ENCODE results near the gene RASSF6. TPM values are rescaled to one million over a fixed set of nuclear protein-coding genes. Genes with fewer than 3 reads are reported as not detected.

The RASSF6 gene
- total RNA-seq, 1 experiment from 2014 or later, result 1.6 TPM

DNA sequence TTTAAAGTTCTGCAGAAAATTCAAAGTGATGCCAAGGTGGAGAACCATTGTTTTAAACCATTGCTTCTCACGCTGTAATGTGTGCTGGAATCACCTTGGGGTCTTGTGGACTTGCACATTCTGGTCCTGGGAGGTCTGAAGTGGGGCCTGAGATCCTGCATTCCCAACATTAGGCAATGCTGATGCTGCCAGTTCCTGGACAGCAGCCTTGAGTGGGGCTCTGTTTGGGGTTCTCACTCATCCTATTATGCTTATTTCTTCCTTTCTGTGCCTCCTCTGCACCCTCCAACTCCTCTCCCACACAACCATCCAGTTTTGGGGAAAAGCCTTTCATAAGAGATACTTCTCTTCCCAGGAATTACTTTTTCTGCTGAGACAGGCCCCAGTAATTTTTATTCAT, 44.2 kb upstream of the RASSF6 start:
- Mint-ChIP-seq H3K27me3 (ENCODE audit: insufficient read depth, unreplicated experiment) (no peaks in the 10 kb centered on the region), H3K4me3 (ENCODE audit: unreplicated experiment) (no peak overlapping the region), H3K36me3 (ENCODE audit: insufficient read depth, unreplicated experiment) (peaks cover under 1% of the 10 kb centered on the region), H3K27ac (ENCODE audit: low read depth, unreplicated experiment) (peak overlapping the region; percentile 33), H3K9me3 (ENCODE audit: unreplicated experiment) (no peaks in the 10 kb centered on the region), H3K4me1 (ENCODE audit: insufficient read depth, unreplicated experiment) (peaks cover 11% of the 10 kb centered on the region)
- ChIA-PET POLR2A (interaction anchor here (0.9 to 8.6 kb wide), 2 partner anchors 188 to 201 kb away, joined by 3 to 40 read pairs; no protein-coding TSS in a partner anchor), CTCF (interaction anchor here (0.8 to 9.1 kb wide), 10 partner anchors 9 to 469 kb away, joined by 4 to 183 read pairs (median 25); partner anchors contain the start of gene CXCL2)
- TF ChIP-seq, protein P1, sequence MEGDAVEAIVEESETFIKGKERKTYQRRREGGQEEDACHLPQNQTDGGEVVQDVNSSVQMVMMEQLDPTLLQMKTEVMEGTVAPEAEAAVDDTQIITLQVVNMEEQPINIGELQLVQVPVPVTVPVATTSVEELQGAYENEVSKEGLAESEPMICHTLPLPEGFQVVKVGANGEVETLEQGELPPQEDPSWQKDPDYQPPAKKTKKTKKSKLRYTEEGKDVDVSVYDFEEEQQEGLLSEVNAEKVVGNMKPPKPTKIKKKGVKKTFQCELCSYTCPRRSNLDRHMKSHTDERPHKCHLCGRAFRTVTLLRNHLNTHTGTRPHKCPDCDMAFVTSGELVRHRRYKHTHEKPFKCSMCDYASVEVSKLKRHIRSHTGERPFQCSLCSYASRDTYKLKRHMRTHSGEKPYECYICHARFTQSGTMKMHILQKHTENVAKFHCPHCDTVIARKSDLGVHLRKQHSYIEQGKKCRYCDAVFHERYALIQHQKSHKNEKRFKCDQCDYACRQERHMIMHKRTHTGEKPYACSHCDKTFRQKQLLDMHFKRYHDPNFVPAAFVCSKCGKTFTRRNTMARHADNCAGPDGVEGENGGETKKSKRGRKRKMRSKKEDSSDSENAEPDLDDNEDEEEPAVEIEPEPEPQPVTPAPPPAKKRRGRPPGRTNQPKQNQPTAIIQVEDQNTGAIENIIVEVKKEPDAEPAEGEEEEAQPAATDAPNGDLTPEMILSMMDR (IDR thresholded peaks at IDR 0.05; ENCODE audit: unreplicated experiment), result no peak
- DNase-seq (ENCODE audit: unreplicated experiment), result no peak
- intact Hi-C loops (cut with micrococcal nuclease), result loop anchor here (5.0 kb wide), 1 partner anchor 373 kb away; the partner anchor contains the start of gene CXCL3
- BruUV-seq (replicated peaks), result no TSS peak

DNA sequence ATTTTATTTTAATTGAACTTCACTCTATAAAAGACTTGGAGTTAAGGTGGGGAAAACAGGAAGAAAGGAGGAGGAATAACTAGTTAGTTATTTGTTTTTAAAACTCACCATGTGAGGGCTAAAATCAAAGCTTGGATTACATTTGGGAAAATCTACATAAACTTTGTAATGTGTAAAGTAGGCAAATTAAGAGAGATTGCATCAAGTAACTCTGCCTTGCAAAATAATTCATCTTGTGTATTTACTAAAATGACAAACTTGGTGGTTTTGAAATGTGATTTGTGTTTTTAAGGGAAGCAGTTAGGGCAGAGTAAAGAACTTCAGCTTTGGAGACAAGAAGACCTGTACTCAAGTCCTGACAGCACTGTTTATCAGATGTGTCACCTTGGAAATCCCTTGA, 43.3 kb upstream of the RASSF6 start:
- no peaks in the 10 kb centered on the region for H3K36me3 Mint-ChIP-seq (ENCODE audit: insufficient read depth, unreplicated experiment)
- no peaks in the 10 kb centered on the region for H3K27me3 Mint-ChIP-seq (ENCODE audit: insufficient read depth, unreplicated experiment)
- intact Hi-C loops (cut with micrococcal nuclease), result loop anchor here (2.0 to 5.0 kb wide), 2 partner anchors 374 to 471 kb away; partner anchors contain the start of gene CXCL3
- DNase-seq (ENCODE audit: unreplicated experiment), result no peak
- ChIA-PET CTCF (interaction anchor here (0.6 to 9.1 kb wide), 24 partner anchors 10 to 474 kb away, joined by 3 to 183 read pairs (median 5); partner anchors contain the start of genes CXCL2 and CXCL3), POLR2A (interaction anchor here (0.6 to 8.6 kb wide), 3 partner anchors 67 to 471 kb away, joined by 3 to 40 read pairs (median 3); no protein-coding TSS in a partner anchor)
- TF ChIP-seq, protein P1 (IDR thresholded peaks at IDR 0.05; ENCODE audit: unreplicated experiment), result no peak
- BruUV-seq (replicated peaks), result no TSS peak
- H3K27ac Mint-ChIP-seq (ENCODE audit: low read depth, unreplicated experiment), result no peak overlapping the region
- no peaks in the 10 kb centered on the region for H3K9me3 Mint-ChIP-seq (ENCODE audit: unreplicated experiment)
- no peak overlapping the region for H3K4me3 Mint-ChIP-seq (ENCODE audit: unreplicated experiment)
- H3K4me1 Mint-ChIP-seq (ENCODE audit: insufficient read depth, unreplicated experiment), result peaks cover 7% of the 10 kb centered on the region

DNA sequence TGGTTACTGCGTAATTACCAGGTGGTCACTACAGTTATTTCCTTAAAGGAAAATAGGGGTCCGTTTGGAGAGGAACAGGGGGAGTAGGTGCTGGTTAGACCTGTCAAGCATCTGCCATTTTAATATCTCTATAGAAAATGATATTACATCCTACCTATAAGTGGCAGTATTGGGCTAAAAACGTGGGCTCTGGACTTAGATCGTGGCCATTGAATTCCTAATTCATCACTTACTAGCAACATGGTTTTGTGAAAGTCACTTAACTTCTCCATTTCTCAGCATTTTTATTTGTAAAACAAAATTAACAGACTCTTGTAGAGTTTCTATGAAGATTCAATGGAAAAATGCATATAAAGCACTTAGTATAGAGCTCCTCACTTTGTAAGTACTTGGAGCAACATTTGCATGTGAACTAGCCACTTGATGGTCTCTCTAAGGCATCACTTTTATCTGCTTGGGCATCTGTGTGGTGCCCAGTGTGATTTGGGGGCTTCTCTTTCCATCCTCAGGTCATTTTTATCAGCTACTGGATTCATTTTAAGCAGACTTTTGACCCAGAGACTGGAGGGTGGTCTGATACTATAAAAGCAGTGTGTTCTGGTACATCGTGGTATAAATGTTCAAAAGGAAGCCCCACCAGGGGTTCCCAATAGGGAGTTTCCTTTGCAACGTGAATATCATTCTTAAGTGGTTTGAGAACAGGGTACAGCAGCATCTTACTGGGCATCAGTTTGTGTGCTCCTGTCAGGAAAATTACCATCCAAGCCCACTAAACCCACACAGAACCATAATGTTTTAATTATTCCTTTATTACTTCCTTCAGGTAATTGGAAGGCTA, 42.7 kb upstream of the RASSF6 start:
- BruUV-seq (replicated peaks), result no TSS peak
- Mint-ChIP-seq H3K36me3 (ENCODE audit: insufficient read depth, unreplicated experiment) (no peaks in the 10 kb centered on the region), H3K4me3 (ENCODE audit: unreplicated experiment) (no peak overlapping the region), H3K9me3 (ENCODE audit: unreplicated experiment) (no peaks in the 10 kb centered on the region), H3K4me1 (ENCODE audit: insufficient read depth, unreplicated experiment) (peaks cover 7% of the 10 kb centered on the region), H3K27me3 (ENCODE audit: insufficient read depth, unreplicated experiment) (no peaks in the 10 kb centered on the region), H3K27ac (ENCODE audit: low read depth, unreplicated experiment) (peak overlapping the region; percentile 23)
- POLR2A ChIA-PET, result interaction anchor here (0.6 to 8.6 kb wide), 6 partner anchors 30 to 472 kb away, joined by 3 to 40 read pairs (median 5); no protein-coding TSS in a partner anchor
- TF ChIP-seq, protein P1 (IDR thresholded peaks at IDR 0.05; ENCODE audit: unreplicated experiment), result peak; percentile 64
- peak; percentile 70 for DNase-seq (ENCODE audit: unreplicated experiment)
- intact Hi-C loops (cut with micrococcal nuclease), result loop anchor here (1.0 to 5.0 kb wide), 7 partner anchors 66 to 472 kb away; partner anchors contain the start of gene CXCL3
- CTCF ChIA-PET, result interaction anchor here (0.7 to 9.1 kb wide), 35 partner anchors 9 to 615 kb away, joined by 3 to 183 read pairs (median 4); partner anchors contain the start of genes CXCL2 and CXCL3

DNA sequence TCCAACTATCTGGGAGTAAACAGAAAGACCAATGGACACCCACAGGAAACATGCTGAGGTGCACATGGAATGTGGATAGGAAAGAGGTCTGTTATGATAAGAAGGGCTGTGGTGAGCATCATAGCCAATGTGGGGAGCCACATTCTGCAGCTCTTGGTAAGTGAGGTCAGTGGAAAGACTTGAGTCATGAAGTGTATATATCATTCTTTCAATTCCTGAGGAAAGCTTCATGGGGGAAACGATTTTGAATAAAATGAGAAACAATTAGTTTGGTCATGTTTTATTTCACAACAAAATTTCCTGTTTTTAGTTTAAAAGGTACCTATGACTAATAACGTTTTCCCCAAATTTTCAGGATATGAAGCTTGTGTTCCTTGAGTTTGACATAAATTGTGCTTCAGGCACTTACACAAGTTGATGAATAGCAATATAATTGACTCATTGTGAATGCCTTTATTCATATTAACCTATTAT, 41.4 kb upstream of the RASSF6 start:
- no TSS peak for BruUV-seq (replicated peaks)
- no peaks in the 10 kb centered on the region for H3K27me3 Mint-ChIP-seq (ENCODE audit: insufficient read depth, unreplicated experiment)
- TF ChIP-seq, protein P1 (IDR thresholded peaks at IDR 0.05; ENCODE audit: unreplicated experiment), result no peak
- no peak overlapping the region for H3K4me3 Mint-ChIP-seq (ENCODE audit: unreplicated experiment)
- ChIA-PET CTCF (interaction anchor here (0.6 to 9.1 kb wide), 30 partner anchors 8 to 616 kb away, joined by 3 to 183 read pairs (median 4); partner anchors contain the start of gene CXCL3), POLR2A (interaction anchor here (0.6 to 8.6 kb wide), 5 partner anchors 203 to 686 kb away, joined by 3 to 40 read pairs (median 6); no protein-coding TSS in a partner anchor)
- peak; percentile 84 for DNase-seq (ENCODE audit: unreplicated experiment)
- H3K4me1 Mint-ChIP-seq (ENCODE audit: insufficient read depth, unreplicated experiment), result peaks cover 7% of the 10 kb centered on the region
- intact Hi-C loops (cut with micrococcal nuclease), result loop anchor here (1.0 to 5.0 kb wide), 7 partner anchors 68 to 473 kb away; partner anchors contain the start of gene CXCL3
- H3K27ac Mint-ChIP-seq (ENCODE audit: low read depth, unreplicated experiment), result peak overlapping the region; percentile 22
- no peaks in the 10 kb centered on the region for H3K36me3 Mint-ChIP-seq (ENCODE audit: insufficient read depth, unreplicated experiment)
- H3K9me3 Mint-ChIP-seq (ENCODE audit: unreplicated experiment), result no peaks in the 10 kb centered on the region
